Ammon's horn (tissue), 1 donor: ENCODE results near the gene TTC16.

Experiments
- DNase-seq: peaks from one replicate; pipeline ENCODE4 v3.0.0-alpha.2; 2016; ENCODE audit warnings: low spot score

Gene TTC16

GRCh38 chr9:127698985-127699670 is 16.8 kb upstream of the TTC16 start:
- peak; percentile 98 for DNase-seq

DNA sequence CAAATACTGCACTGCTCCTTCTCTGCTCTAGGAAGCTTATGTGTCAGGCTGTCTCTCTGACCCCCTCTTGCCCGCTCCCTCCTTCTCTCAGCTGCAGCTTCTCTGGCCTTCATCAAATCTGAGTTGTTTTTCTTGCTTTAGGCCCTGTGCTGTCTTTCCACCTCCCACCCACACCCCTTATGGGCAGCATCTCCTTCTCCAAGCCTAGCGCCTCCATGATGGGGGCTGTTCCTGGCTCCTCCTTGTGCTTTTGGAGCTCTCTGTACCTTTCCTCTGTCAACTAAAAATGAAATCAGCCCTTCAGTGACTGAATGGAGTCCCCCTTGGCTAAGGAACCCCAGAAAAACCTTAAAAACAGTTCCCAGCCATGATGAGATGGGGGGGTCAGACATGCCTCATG is 15.7 kb upstream of the TTC16 start:
- no peak for DNase-seq

DNA sequence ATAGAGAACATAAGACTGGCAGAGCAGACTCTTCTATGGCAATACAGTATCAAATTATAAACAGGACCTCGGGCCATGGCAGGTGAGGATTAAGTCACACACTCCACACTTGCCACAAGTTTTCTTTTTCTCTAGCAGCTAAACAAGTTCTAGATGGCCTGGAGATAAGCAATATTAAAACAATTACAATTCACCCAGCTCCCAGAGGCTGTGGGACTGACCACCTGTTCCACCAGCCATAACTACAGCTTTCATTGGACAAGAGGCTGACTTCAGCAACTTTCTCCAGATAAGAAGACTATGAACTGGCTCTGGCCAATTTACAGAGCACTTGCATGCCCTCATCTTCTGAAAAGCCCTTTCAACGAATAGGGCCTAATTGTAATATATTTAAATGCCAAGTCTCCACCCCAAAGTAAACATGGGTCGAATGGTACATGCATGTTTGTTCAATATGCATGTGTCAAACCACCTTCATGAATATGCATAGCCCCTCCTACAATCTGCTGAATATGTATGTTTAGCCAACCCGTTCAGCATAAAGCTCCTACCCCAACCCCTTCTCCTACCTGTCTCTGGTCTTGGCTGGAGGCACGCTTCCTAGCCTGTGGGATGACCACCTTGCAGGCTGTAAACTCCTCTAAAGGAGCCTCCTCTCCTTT is 15.2 kb upstream of the TTC16 start:
- DNase-seq, result no peak

DNA sequence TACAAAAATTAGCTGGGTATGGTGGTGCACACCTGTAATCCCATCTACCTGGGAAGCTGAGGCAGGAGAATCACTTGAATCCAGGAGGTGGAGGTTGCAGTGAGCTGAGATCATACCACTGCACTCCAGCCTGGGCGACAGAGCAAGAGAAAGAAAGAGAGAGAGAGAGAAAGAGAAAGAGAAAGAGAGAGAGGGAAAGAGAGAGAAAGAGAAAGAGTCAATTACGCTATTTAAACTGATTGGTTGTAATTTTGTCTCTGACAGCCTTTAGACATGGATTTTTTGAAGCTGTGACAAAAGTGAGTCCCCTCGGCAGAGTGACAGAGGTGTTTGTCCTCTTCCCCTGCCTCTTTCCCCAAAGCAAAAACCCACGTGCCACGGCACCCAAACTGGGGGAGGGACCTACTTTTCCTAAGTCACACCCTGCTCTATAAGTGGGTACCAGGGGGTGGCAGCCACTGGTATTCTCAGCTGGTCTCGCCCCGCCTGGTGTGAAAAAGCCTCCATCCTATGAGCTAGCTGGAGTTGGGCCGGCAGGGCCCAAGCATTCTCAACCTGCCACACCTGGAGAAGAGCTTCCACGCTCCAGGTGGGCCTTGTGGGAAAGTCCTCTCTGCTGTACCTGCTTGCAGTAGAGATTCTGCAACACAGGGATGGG is 12.5 kb upstream of the TTC16 start:
- DNase-seq, result no peak

DNA sequence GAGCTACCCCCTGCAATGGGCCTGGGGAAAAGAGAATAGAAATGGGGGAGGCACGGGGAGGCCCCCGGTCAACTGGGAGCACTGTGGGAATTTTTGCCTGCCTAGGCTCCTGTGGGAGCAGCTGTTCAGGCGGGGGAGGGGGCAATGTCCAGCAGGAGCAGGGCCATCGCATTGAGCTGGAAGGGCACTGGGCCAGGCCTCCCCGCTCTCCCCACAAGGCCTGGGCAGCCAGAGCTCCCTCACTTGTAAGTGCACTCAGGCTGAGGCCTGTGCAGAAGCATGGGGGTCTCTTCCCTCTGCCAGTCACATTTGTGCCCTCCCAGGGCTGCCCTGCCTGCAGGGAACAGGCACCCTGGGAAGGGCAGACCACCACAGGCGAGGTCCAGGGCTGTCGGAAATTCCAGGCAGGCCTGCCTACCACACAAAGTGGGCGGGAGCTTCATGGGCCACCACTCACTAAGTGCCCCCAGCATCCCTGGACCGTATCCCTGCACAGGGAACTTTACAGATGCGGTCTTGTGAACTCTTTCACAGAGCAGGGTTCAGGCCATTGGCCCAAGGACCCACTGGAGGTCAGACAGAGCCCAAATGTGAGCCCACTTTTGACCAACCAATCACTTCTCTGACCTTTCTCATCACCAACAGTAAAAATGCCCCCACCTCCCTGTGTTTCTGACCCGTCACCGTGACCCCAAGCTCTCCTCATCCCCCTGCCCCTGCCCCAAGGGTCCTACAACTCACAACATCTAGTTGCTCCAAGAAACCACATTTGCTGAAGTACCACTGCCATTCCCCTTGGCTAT is 10.1 kb upstream of the TTC16 start:
- no peak for DNase-seq

GRCh38 chr9:127706836-127707241 is 9.0 kb upstream of the TTC16 start, which contains the start of gene CFAP157:
Gene CFAP157, plus strand, starts transcription at chr9:127706988. Its CDS starts 44 bp downstream, at chr9:127707032.
- DNase-seq, result no peak

DNA sequence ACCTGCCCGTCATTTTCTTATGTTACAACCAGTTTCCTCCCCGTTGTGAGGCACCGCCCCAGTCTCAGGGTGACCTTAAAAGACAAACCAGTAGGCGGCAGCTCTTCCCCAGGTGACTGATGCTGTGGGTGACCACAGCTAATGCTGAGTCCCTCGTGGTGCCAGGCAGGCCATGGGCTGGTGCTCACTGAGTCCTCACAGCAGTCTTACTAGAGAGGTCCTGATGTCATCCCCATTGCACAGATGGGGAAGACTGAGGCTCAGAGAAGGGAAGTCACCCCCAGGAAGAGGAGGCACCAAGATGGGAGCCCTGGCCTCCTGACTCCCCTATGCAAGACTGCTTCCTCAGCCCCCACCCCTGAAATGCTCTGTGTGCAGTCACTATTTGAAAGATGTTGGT is 8.1 kb upstream of the TTC16 start:
- DNase-seq, result no peak

DNA sequence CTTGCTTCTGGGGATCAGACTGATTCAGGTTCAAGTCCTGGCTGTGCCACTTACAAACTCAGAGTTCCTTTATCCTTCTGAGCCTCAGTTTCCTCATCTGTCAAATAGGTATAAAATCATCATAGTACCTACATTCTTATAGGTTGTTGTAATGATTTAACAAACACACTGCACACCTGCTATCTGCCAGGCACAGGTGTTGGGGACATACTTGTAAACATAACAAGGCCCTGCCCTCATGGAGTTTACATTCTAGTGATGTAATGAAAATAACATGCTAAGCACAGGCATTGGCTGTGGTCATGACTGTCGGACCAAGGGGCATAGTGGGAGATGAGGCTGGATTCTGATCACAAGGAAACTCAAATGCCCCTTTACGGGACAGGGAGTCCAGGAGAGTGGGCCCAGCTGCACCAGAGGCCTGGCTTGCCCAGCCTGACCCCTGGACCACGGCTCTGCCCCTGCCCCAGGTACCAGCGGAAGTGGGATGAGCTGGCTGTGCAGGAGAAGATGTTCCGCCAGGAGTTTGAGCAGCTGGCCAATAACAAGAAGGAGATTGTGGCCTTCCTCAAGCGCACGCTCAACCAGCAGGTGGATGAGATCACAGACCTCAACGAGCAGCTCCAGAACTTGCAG is 6.8 kb upstream of the TTC16 start:
- no peak for DNase-seq

DNA sequence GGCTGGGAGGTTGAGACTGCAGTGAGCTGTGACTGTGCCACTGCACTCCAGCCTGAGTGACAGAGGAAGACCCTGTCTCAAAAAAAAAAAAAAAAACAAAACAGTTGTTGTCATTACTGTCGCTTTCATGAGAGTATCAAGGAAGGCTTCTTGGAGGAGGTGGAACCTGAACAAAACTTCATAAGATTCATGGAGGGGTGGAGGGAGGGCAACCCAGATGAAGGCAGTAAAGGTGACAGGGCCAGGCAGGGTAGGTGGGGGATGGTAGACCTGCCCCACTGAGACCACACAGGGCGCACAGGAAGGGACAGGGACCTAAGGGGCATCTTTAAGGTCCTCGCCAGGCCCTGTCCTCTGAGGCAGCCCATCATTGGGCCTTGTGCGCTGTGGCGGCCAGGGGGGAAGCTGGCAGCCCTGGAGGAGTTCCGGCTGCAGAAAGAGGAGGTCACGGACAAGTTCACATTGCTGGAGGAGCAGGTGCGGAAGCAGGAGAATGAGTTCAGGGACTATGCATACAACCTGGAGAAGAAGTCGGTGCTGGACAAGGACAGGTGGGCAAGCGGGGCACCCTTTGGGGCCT is 5.6 kb upstream of the TTC16 start:
- no peak for DNase-seq

GRCh38 chr9:127711226-127711701 is 4.6 kb upstream of the TTC16 start:
- no peak for DNase-seq

DNA sequence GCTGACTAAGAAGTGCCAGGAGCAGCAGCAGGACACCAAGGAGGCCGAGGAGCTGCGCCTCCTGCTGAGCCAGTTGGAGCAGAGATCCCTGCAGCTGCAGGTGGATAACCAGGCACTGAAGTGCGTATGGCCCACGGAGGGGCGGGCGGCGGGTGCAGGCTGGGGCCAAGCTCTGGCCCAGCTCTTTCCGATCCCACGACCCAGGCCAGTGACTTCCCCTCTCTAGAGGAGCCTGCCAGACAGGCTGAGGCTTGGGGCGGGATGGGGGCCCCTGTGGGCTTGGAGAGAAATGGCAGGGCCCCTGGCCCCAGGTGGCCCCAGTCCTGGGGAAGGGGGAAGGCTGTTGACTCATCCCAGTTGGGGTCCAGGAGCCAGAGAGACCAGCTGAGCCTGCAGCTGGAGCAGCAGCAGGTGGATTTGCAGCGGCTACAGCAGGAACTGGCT is 4.0 kb upstream of the TTC16 start:
- DNase-seq, result no peak

DNA sequence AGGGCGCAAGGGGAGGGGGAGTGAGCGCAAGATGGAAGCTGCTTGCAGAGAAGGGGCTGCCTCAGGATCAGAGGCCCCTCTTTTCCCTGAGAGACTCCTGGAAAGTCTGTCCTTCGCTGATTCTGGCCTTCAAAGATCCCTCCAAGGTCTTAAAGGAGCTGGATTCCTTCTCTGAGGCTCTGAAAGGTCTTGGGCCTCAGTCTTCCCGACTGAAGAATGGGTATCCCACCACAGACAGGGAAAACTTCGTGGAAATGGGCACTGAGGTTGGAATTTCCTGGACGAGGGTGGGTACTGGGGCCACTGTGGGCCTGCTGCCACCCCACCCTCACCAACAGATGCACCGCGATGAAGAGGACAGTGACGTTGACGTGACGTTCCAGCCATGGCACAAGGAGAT is 3.5 kb upstream of the TTC16 start:
- no peak for DNase-seq

GRCh38 chr9:127712867-127713266 is 3.0 kb upstream of the TTC16 start:
- DNase-seq, result no peak

- DNase-seq, result no peak
Measured at GRCh38 chr9:127714020-127714750, 1.7 kb upstream of the TTC16 start.

DNA sequence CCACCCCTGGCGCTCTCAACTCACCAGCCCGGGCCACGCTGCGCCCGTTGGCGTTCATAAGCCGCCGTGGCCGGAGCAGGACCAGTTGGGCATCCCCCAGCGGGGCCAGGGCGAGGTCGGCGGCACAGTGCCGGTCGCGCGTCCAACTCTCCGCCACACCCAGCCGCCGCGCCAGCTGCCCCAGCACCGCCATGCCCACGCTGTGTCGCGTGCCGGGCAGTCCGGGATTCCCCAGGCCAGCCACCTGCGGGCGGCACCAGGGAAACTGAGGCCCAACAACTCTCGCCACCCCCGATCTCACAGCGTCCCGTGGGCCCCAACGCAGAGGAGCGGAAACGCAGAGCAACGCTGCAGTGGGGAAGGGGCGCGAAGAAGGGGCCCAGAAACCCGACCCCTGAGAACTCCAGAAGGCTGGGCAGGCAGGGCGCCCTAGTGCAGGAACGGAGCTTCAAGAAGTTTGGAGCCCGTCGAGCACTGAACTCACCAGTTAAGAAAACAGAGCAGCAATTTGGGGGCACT is 869 bp upstream of the TTC16 start:
- DNase-seq, result no peak

DNA sequence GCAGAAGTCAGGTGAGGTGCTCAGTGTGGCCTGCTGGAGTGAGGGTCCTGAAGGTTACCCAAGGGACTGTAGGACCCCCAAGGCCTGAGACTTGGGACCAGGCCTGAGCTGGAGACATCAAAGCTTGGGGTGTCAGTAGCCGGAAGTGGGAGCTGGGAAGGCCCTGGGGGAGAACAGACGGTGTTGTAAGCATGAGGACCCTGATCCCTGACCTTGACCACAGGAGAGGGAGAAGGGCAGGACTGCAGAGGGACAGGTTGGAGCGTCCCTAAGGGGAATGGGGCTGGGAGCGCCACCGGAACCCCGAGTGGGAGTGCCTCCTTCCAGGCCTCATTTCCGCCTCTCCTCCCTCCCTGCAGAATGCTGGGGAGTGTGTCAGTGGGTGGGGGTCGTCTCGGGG is 533 bp downstream of the TTC16 start:
- no peak for DNase-seq

DNA sequence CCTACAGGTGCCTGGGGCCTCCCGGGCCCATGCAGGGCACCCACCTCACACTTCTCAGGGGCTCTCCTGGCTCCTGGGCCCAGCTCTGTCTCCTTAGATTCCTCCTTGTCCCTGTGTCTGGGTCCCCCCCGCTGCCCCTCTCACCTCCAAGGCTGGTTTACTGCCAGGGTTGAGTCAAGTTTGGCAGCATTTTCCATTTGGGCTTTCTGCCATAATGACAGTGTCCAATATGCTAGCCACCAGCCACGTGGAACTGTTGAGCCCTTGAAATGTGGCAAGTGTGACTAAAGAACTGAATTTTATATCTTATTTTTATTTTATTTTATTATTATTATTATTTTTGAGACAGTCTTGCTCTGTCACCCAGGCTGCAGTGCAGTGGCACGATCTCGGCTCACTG is 1.9 kb downstream of the TTC16 start:
- DNase-seq, result peak; percentile 38

GRCh38 chr9:127720031-127720864 is 4.4 kb downstream of the TTC16 start:
- no peak for DNase-seq

GRCh38 chr9:127720865-127721227 is 5.0 kb downstream of the TTC16 start:
- DNase-seq, result no peak

- DNase-seq, result no peak
Measured at GRCh38 chr9:127721391-127721821, 5.5 kb downstream of the TTC16 start.
